ENCODE results near the gene SOCS6. TPM values are rescaled to one million over a fixed set of nuclear protein-coding genes. Genes with fewer than 3 reads are reported as not detected.

The SOCS6 gene
- total and polyA plus RNA-seq, 2 experiments from 2014 or later: 11.0 to 24.1 TPM

GRCh38 chr18:70280007-70280925 lies 8.6 kb upstream of the SOCS6 start:
- Histone ChIP-seq H3K4me1 (ENCODE audit: low read depth) (no peaks in the 10 kb centered on the region), H3K9me3 (ENCODE audit: low read depth) (no peaks in the 10 kb centered on the region), H3K36me3 (no peaks in the 10 kb centered on the region), H3K27ac (no peak overlapping the region), H3K4me3 (no peak overlapping the region), H3K27me3 (no peaks in the 10 kb centered on the region)
- TF ChIP-seq CTCF (IDR thresholded peaks at IDR 0.05; ENCODE audit: low read depth, low read length): no peak
- no peak for DNase-seq (ENCODE audit: low read depth in 1 of 2, low spot score in 1 of 2)

GRCh38 chr18:70284976-70285620 lies 3.7 kb upstream of the SOCS6 start:
- Histone ChIP-seq H3K9me3 (ENCODE audit: low read depth) (no peaks in the 10 kb centered on the region), H3K36me3 (no peaks in the 10 kb centered on the region), H3K27ac (no peak overlapping the region), H3K4me1 (ENCODE audit: low read depth) (peaks cover under 1% of the 10 kb centered on the region), H3K27me3 (no peaks in the 10 kb centered on the region), H3K4me3 (no peak overlapping the region)
- DNase-seq (ENCODE audit: low read depth in 1 of 2, low spot score in 1 of 2): no peak
- TF ChIP-seq CTCF (IDR thresholded peaks at IDR 0.05; ENCODE audit: low read depth, low read length): no peak

DNA sequence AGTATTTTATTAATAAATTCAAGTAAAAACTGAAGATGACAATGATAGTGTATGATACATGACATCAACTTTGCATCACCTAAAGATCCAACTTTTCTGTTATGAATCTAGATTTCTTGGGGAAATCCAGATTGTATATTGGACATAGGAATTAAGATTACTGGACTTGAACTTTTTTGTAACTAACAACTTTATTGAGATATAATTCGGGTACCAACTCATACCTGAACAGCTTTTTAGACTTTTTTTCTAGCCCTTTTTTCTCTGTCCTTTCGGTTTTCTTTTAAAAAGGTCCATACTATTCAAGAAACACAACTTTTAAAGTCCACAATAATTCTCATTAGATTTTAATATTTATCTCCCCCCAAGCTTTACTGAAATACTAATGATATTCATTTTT lies 1.1 kb upstream of the SOCS6 start:
- H3K27me3 ChIP-seq: no peaks in the 10 kb centered on the region
- H3K9me3 ChIP-seq (ENCODE audit: low read depth): no peaks in the 10 kb centered on the region
- H3K4me1 ChIP-seq (ENCODE audit: low read depth): peaks cover 10% of the 10 kb centered on the region
- peak overlapping the region; percentile 99 for H3K4me3 ChIP-seq
- TF ChIP-seq CTCF (IDR thresholded peaks at IDR 0.05; ENCODE audit: low read depth, low read length): no peak
- no peaks in the 10 kb centered on the region for H3K36me3 ChIP-seq
- no peak overlapping the region for H3K27ac ChIP-seq
- no peak for DNase-seq (ENCODE audit: low read depth in 1 of 2, low spot score in 1 of 2)

GRCh38 chr18:70288171-70288850 lies 534 bp upstream of the SOCS6 start:
- Histone ChIP-seq H3K27ac (peak overlapping the region; percentile 16), H3K4me3 (peak overlapping the region; percentile 99)
- no peak for TF ChIP-seq CTCF (IDR thresholded peaks at IDR 0.05; ENCODE audit: low read depth, low read length)

More at GRCh38 chr18:70288171-70288850, 534 bp upstream of the SOCS6 start:
- Histone ChIP-seq H3K9me3 (ENCODE audit: low read depth) (no peaks in the 10 kb centered on the region), H3K27me3 (no peaks in the 10 kb centered on the region), H3K36me3 (no peaks in the 10 kb centered on the region), H3K4me1 (ENCODE audit: low read depth) (peaks cover 16% of the 10 kb centered on the region)
- DNase-seq (ENCODE audit: low read depth in 1 of 2, low spot score in 1 of 2): peak in 1 of 2 donors; percentile 39

Data from cardiac muscle cell (in vitro differentiated cells and primary cell).